Heart left ventricle (tissue), 16 donors: ENCODE measurements around the gene SPATA21. TPM values are rescaled to one million over a fixed set of nuclear protein-coding genes. Genes with fewer than 3 reads are reported as not detected.
"Not testable (repeated sequence)": the region's sequence is repeated elsewhere in the genome, so short reads cannot be mapped to it uniquely, and the experiment has no call there.

Source experiments
- ATAC-seq, 4 donors: fragments of 200-7000 bp; cut with Tn5 transposase; one replicate each; pipeline ENCODE4 v1.9.1; 2020 to 2022; ENCODE audit warnings: moderate library complexity in 4 of 4, mild to moderate bottlenecking in 3 of 4, moderate number of reproducible peaks in 1 of 4
- DNase-seq, 5 donors: peaks; one replicate each; pipeline ENCODE4 v3.0.0-alpha.2; 2020
- H3K27ac ChIP-seq, 12 donors: fragments of 200-600 bp; sonication (generic) in 4 of 12; one replicate each; pipeline versions ENCODE4 v1.5.0 to v1.8.0; 2016 to 2022; ENCODE audit warnings: mild to moderate bottlenecking in 2 of 12
- H3K27me3 ChIP-seq, 9 donors: fragments of 200-600 bp; sonication (generic) in 2 of 9; one replicate each; pipeline versions ENCODE4 v1.5.1 to v1.8.0; 2016 to 2022; ENCODE audit warnings: mild to moderate bottlenecking in 3 of 9
- H3K36me3 ChIP-seq, 9 donors: fragments of 200-600 bp; sonication (generic) in 2 of 9; one replicate each; pipeline versions ENCODE4 v1.5.0 to v1.8.0; 2018 to 2022; ENCODE audit warnings: mild to moderate bottlenecking in 2 of 9
- H3K4me1 ChIP-seq, 12 donors: fragments of 200-600 bp; sonication (generic) in 4 of 12; one replicate each; pipeline versions ENCODE4 v1.5.0 to v1.8.0; 2016 to 2022; ENCODE audit warnings: mild to moderate bottlenecking in 3 of 12
- H3K4me3 ChIP-seq, 12 donors: fragments of 200-600 bp; sonication (generic) in 4 of 12; one replicate each; pipeline versions ENCODE4 v1.5.0 to v1.8.0; 2017 to 2022; ENCODE audit warnings: mild to moderate bottlenecking in 9 of 12, moderate library complexity in 4 of 12
- H3K9me3 ChIP-seq, 12 donors: fragments of 200-600 bp; sonication (generic) in 4 of 12; one replicate each; pipeline versions ENCODE4 v1.5.0 to v1.8.0; 2016 to 2022; ENCODE audit warnings: mild to moderate bottlenecking in 1 of 12
- POLR2A ChIP-seq, 2 donors: fragments of 450-650 bp; IDR thresholded peaks; one replicate each; pipeline ENCODE4 v1.6.1; 2017; ENCODE audit warnings: antibody characterized with exemption in 2 of 2, mild to moderate bottlenecking in 2 of 2, moderate library complexity in 2 of 2
- WGBS, 4 donors: extraction: QIAGEN DNeasy Blood & Tissue Kit in 2 of 4; methylation state at CpG; one replicate each; pipeline versions ENCODE4 v1.1.5 to v1.1.7; 2013 to 2018; 5-methylcytosine and 5-hydroxymethylcytosine counted together
- intact Hi-C, 10 donors: fragments of 100-400 bp; cut with DNase I; formaldehyde crosslinking; loops; one replicate each; pipeline versions ENCODE4 v1.11.1 to v1.14.2; 2022
- polyA plus RNA-seq, 2 donors: library from polyadenylated mRNA; stranded (reverse); fragments of 200-250 nt; gene quantifications; one replicate each; pipeline ENCODE4 v1.2.3, GENCODE V29; 2013
- total RNA-seq, 9 donors: library from RNA; depleted of rRNA in 2 of 9; stranded (reverse); fragments of >200 nt in 2 of 9; fragmentation: NEBNext Ultra II Directional in 3 of 9; extraction: Animal tissue kit (Norgen Biotek cat#: 25700) in 3 of 9; gene quantifications; one replicate each; pipeline versions ENCODE4 v1.1.0 to v1.2.4, GENCODE V29; 2016 to 2023
- TF ChIP-seq, protein P1 (sequence below), 12 donors: fragments of 200-600 bp; sonication (generic) in 4 of 12; IDR thresholded peaks; one replicate each; pipeline versions ENCODE4 v1.5.0 to v1.8.0; 2018 to 2022; ENCODE audit warnings: antibody characterized with exemption in 12 of 12, mild to moderate bottlenecking in 5 of 12
- donor health status: ischemic (EF 13 %, LVEDD 7.1; RV severe dilation, severe dysfunction).
- donor health status: healthy with polysubstance abuse.
- donor health status: DM: no; HTN: yes; CAD: no.
- donor health status: DM: no; HTN: no; CAD: no.
- donor health status: ischemic (EF 25% LVEDD 6.9; RV normal size, moderate dysfunction).
- donor health status: ischemic (EF 25% LVEDD 5.7; RV mildly dilated, moderate dysfunction).
- donor health status: healthy.
- donor health status: DM: yes; HTN: yes; CAD: no.
- donor health status: ischemic (EF 35%, LVEDD 5.7; RV mildly dilated, moderate dysfunction).
- donor health status: nonischemic (EF 11% LVEDD 7.7; RV severe dilation, severe dysfunction).
- donor health status: DM: yes; HTN: yes; CAD: no.
- donor health status: PGD.
- donor health status: ischemic (EF 29% LVEDD 5.4; RV normal size, mild dysfunction).
- donor health status: nonischemic (EF 23%, LVEDD 6.1; RV moderate dilation, normal function).

The SPATA21 gene
- total and polyA plus RNA-seq, 11 donors, result 0.06 to 0.08 TPM; not detected in 9

DNA sequence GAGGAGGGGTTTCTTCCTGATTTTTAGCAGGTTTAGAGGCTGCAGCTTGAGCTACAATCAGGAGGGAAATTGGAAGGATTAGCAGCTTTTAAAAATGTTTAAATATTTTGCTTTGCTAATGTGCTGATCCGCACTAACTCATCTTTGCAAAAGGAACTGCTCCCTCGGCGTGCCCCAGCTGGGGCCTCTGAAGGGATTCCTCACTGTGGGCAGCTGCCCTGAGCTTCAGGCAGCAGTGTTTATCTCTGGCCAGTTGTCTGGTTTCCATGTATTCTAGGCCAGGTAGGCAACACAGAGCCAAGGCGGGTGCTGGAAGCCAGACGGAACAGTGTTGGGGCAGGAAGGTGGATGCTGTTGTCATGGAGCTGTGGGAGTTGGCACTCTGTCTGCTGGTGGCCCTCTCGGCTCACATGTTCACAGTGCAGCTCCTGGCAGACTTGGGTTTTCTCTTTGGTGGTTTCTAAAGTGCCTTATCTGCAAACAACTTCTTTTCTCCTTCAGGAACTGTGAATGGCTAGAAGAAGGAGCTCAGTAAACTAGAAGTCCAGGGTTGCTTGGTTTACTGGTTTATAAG is 22.2 kb upstream of the SPATA21 start:
- no peaks in the 10 kb centered on the region for H3K9me3 ChIP-seq
- TF ChIP-seq POLR2A (IDR thresholded peaks at IDR 0.05), result no peak
- TF ChIP-seq, protein P1, sequence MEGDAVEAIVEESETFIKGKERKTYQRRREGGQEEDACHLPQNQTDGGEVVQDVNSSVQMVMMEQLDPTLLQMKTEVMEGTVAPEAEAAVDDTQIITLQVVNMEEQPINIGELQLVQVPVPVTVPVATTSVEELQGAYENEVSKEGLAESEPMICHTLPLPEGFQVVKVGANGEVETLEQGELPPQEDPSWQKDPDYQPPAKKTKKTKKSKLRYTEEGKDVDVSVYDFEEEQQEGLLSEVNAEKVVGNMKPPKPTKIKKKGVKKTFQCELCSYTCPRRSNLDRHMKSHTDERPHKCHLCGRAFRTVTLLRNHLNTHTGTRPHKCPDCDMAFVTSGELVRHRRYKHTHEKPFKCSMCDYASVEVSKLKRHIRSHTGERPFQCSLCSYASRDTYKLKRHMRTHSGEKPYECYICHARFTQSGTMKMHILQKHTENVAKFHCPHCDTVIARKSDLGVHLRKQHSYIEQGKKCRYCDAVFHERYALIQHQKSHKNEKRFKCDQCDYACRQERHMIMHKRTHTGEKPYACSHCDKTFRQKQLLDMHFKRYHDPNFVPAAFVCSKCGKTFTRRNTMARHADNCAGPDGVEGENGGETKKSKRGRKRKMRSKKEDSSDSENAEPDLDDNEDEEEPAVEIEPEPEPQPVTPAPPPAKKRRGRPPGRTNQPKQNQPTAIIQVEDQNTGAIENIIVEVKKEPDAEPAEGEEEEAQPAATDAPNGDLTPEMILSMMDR (IDR thresholded peaks at IDR 0.05), result no peak
- ATAC-seq (peak; percentile 50 to 66 (median 62)), DNase-seq (no peak)
- H3K36me3 ChIP-seq, result peaks cover 0 to 98% (median 75%) of the 10 kb centered on the region in 9 donors
- H3K27ac ChIP-seq, result no peak overlapping the region
- intact Hi-C loops, result loop anchor here in 1 of 10 donors (5.0 kb wide), 1 partner anchor 38 kb away; no protein-coding TSS in a partner anchor
- H3K27me3 ChIP-seq, result no peaks in the 10 kb centered on the region
- H3K4me3 ChIP-seq, result no peak overlapping the region
- WGBS, 4 donors, result 63 to 72% (median 68%) methylated on average over 6 of the region's 6 CpGs
- H3K4me1 ChIP-seq, result peaks cover 0 to 24% (median 7%) of the 10 kb centered on the region in 12 donors

DNA sequence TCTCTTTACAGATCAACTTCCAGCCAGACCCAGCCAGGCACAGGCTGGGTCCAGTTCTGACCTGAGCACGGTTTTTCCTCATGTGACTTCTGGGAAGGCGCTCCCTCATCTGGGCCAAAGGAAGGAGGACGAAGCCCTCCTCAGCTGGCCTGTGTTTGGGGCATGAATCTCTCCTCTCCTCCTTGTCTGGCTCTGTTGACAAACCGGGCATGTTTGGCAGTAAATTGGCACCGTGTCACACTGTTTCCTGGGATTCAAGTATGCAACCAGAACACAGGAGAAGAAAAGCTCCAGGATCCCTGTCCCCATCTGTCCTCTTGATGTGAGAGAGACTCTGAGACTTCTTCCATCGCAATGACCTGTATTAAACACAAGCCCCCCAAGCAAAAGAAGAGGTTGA is 21.6 kb upstream of the SPATA21 start:
- Histone ChIP-seq H3K27me3 (no peaks in the 10 kb centered on the region), H3K27ac (peak overlapping the region in 2 of 12 donors; percentile 6 to 29), H3K36me3 (peaks cover 0 to 100% (median 76%) of the 10 kb centered on the region in 9 donors), H3K4me1 (peaks cover 0 to 24% (median 7%) of the 10 kb centered on the region in 12 donors), H3K9me3 (no peaks in the 10 kb centered on the region), H3K4me3 (no peak overlapping the region)
- no peak for TF ChIP-seq POLR2A (IDR thresholded peaks at IDR 0.05)
- TF ChIP-seq, protein P1 (IDR thresholded peaks at IDR 0.05), result no peak
- WGBS, 4 donors, result 52 to 62% (median 59%) methylated on average over 6 of the region's 6 CpGs
- ATAC-seq (peak in 2 of 4 donors; percentile 11 to 21), DNase-seq (no peak)
- intact Hi-C loops, result loop anchor here in 1 of 10 donors (5.0 kb wide), 1 partner anchor 38 kb away; no protein-coding TSS in a partner anchor

DNA sequence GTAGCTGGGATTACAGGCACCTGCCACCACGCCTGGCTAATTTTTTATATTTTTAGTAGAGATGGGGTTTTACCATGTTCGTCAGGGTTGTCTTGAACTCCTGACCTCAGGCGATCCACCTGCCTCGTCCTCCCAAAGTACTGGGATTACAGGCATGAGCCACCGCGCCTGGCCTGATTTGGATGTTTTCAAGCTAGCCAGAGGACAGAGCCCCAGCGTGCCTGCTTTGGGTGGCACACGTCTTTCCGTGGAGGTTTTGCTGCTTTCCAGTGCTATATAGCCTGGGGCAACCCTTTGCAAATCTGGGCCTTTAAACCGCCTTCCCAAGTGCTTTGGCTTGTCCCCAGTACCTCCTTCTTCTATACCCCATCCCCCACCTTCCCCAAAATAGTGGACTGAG is 18.9 kb upstream of the SPATA21 start:
- H3K4me3 ChIP-seq, ATAC-seq, H3K9me3 ChIP-seq, H3K27me3 ChIP-seq, H3K27ac ChIP-seq, DNase-seq: not testable (repeated sequence)
- peaks cover 0 to 24% (median 7%) of the 10 kb centered on the region in 12 donors for H3K4me1 ChIP-seq
- peaks cover 0 to 100% (median 93%) of the 10 kb centered on the region in 9 donors for H3K36me3 ChIP-seq
- intact Hi-C loops, result loop anchor here in 1 of 10 donors (5.0 kb wide), 1 partner anchor 41 kb away; no protein-coding TSS in a partner anchor
- 92 to 94% (median 93%) methylated on average over 10 of the region's 10 CpGs for WGBS, 4 donors

DNA sequence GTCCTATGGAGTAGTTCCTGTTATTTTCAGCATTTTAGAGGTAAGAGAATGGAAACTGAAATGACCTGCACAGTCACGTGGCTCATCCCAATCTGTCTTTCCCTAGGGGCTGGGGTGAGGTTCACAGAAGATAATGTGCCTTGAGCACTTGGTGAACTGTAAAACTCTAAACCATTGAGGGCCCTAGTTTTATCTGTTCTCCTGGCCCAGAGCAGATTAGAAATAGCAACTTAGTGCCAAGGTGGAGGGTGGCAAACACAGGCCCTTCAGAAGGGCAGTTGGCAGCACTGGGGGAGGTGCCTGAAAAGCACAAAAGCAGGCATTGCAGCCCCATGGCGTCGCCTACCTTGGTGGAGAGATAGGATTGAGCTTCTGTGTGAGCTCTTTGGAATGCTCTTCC is 17.7 kb upstream of the SPATA21 start:
- peaks cover 0 to 24% (median 7%) of the 10 kb centered on the region in 12 donors for H3K4me1 ChIP-seq
- intact Hi-C loops, result loop anchor here in 1 of 10 donors (5.0 kb wide), 1 partner anchor 42 kb away; no protein-coding TSS in a partner anchor
- H3K9me3 ChIP-seq, H3K4me3 ChIP-seq, DNase-seq, H3K27me3 ChIP-seq: not testable (repeated sequence)
- peak overlapping the region in 3 of 12 donors; percentile 25 to 34 (median 33) for H3K27ac ChIP-seq
- peak; percentile 30 to 80 (median 66) for ATAC-seq
- WGBS, 4 donors, result 44 to 58% (median 52%) methylated on average over 3 of the region's 3 CpGs
- H3K36me3 ChIP-seq, result peaks cover 0 to 100% (median 93%) of the 10 kb centered on the region in 9 donors

DNA sequence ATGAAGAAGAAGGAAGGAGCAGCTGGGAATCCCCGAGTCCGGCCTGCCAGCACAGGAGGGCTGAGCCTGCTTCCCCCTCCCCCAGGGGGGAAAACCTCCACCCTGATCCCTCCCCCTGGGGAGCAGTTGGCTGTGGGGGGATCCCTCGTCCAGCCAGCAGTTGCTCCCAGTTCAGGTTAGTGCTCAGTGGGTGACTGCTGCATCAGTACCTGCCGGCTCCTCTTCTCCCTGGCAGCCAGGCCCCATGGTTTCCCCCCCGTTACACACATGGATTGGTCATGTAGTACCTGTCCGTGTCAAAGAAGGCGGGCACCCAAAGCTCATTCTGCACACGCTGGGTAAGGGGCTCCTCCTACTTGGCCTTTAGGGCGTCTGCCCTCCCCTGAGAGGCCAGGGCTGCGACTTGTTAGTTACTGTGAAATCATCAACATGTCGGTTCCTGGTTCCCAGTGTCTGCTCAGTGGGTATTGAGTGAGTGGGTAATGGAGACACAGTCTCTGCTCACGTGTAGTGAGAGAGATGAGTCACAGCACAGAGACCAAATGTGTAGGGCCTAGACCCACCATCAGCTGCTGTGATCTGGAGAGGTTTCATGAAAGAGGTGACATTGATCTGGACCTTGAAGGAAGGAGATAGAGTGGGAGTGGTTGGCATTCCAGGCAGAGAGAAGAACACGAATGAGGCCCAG is 14.8 kb upstream of the SPATA21 start:
- no peaks in the 10 kb centered on the region for H3K9me3 ChIP-seq
- H3K27ac ChIP-seq, result no peak overlapping the region
- H3K4me3 ChIP-seq, result no peak overlapping the region
- intact Hi-C loops, result no loop called here
- DNase-seq, result no peak
- H3K36me3 ChIP-seq, result peaks cover 0 to 100% (median 94%) of the 10 kb centered on the region in 9 donors
- WGBS, 4 donors, result 75 to 79% (median 78%) methylated on average over 11 to 13 of the region's 13 CpGs
- no peak for TF ChIP-seq POLR2A (IDR thresholded peaks at IDR 0.05)
- TF ChIP-seq, protein P1 (IDR thresholded peaks at IDR 0.05), result no peak
- H3K27me3 ChIP-seq, result no peaks in the 10 kb centered on the region
- peaks cover 0 to 13% (median 0%) of the 10 kb centered on the region in 12 donors for H3K4me1 ChIP-seq
- ATAC-seq, result no peak
